ENCODE measurements around the gene GTF3C4.

GTF3C4 gene

GRCh38 chr9:132730054-132731033 lies 60.1 kb downstream of the GTF3C4 start:
- Histone ChIP-seq H3K4me1 (ENCODE audit: control insufficient read depth, insufficient read depth, low read length, poor library complexity, severe bottlenecking) (no peaks in the 10 kb centered on the region), H3K36me3 (ENCODE audit: control insufficient read depth, insufficient read depth, low read length) (no peaks in the 10 kb centered on the region), H3K4me3 (ENCODE audit: extremely low read depth, insufficient read depth, low read length, poor library complexity, severe bottlenecking) (no peak overlapping the region), H3K27ac (ENCODE audit: low read depth, low read length, severe bottlenecking) (no peak overlapping the region), H3K9me3 (ENCODE audit: control insufficient read depth, low read length) (no peaks in the 10 kb centered on the region)
- WGBS, 2 experiments (ENCODE audit: insufficient coverage in 2 of 2): 86 to 94% methylated on average over 10 to 16 of the region's 16 CpGs

GRCh38 chr9:132731230-132731629 lies 61.0 kb downstream of the GTF3C4 start:
- WGBS, 2 experiments (ENCODE audit: insufficient coverage in 2 of 2): 89 to 92% methylated on average over 3 of the region's 3 CpGs

GRCh38 chr9:132732326-132733259 lies 62.3 kb downstream of the GTF3C4 start:
- WGBS, 2 experiments (ENCODE audit: insufficient coverage in 2 of 2): 78 to 88% methylated on average over 13 to 14 of the region's 17 CpGs
- no peaks in the 10 kb centered on the region for H3K4me1 ChIP-seq (ENCODE audit: control insufficient read depth, insufficient read depth, low read length, poor library complexity, severe bottlenecking)
- H3K36me3 ChIP-seq (ENCODE audit: control insufficient read depth, insufficient read depth, low read length): no peaks in the 10 kb centered on the region
- no peak overlapping the region for H3K4me3 ChIP-seq (ENCODE audit: extremely low read depth, insufficient read depth, low read length, poor library complexity, severe bottlenecking)
- no peak overlapping the region for H3K27ac ChIP-seq (ENCODE audit: low read depth, low read length, severe bottlenecking)
- no peaks in the 10 kb centered on the region for H3K9me3 ChIP-seq (ENCODE audit: control insufficient read depth, low read length)

More at GRCh38 chr9:132731230-132731629, 61.0 kb downstream of the GTF3C4 start:
- no peak overlapping the region for H3K4me3 ChIP-seq (ENCODE audit: extremely low read depth, insufficient read depth, low read length, poor library complexity, severe bottlenecking)
- H3K4me1 ChIP-seq (ENCODE audit: control insufficient read depth, insufficient read depth, low read length, poor library complexity, severe bottlenecking): no peaks in the 10 kb centered on the region
- H3K36me3 ChIP-seq (ENCODE audit: control insufficient read depth, insufficient read depth, low read length): no peaks in the 10 kb centered on the region
- H3K27ac ChIP-seq (ENCODE audit: low read depth, low read length, severe bottlenecking): no peak overlapping the region
- H3K9me3 ChIP-seq (ENCODE audit: control insufficient read depth, low read length): no peaks in the 10 kb centered on the region

GRCh38 chr9:132733260-132733815 lies 63.1 kb downstream of the GTF3C4 start:
- Histone ChIP-seq H3K27ac (ENCODE audit: low read depth, low read length, severe bottlenecking) (no peak overlapping the region), H3K4me3 (ENCODE audit: extremely low read depth, insufficient read depth, low read length, poor library complexity, severe bottlenecking) (no peak overlapping the region), H3K4me1 (ENCODE audit: control insufficient read depth, insufficient read depth, low read length, poor library complexity, severe bottlenecking) (no peaks in the 10 kb centered on the region), H3K36me3 (ENCODE audit: control insufficient read depth, insufficient read depth, low read length) (no peaks in the 10 kb centered on the region), H3K9me3 (ENCODE audit: control insufficient read depth, low read length) (no peaks in the 10 kb centered on the region)
- 85 to 92% methylated on average over 22 of the region's 22 CpGs for WGBS, 2 experiments (ENCODE audit: insufficient coverage in 2 of 2)

GRCh38 chr9:132739710-132740310 lies 69.5 kb downstream of the GTF3C4 start:
- Histone ChIP-seq H3K36me3 (ENCODE audit: control insufficient read depth, insufficient read depth, low read length) (no peaks in the 10 kb centered on the region), H3K4me1 (ENCODE audit: control insufficient read depth, insufficient read depth, low read length, poor library complexity, severe bottlenecking) (peaks cover 12% of the 10 kb centered on the region), H3K9me3 (ENCODE audit: control insufficient read depth, low read length) (no peaks in the 10 kb centered on the region), H3K27ac (ENCODE audit: low read depth, low read length, severe bottlenecking) (no peak overlapping the region), H3K4me3 (ENCODE audit: extremely low read depth, insufficient read depth, low read length, poor library complexity, severe bottlenecking) (no peak overlapping the region)
- WGBS, 2 experiments (ENCODE audit: insufficient coverage in 2 of 2): 87 to 98% methylated on average over 5 to 8 of the region's 9 CpGs

GRCh38 chr9:132740526-132741309 lies 70.5 kb downstream of the GTF3C4 start:
- Histone ChIP-seq H3K4me3 (ENCODE audit: extremely low read depth, insufficient read depth, low read length, poor library complexity, severe bottlenecking) (no peak overlapping the region), H3K36me3 (ENCODE audit: control insufficient read depth, insufficient read depth, low read length) (no peaks in the 10 kb centered on the region), H3K4me1 (ENCODE audit: control insufficient read depth, insufficient read depth, low read length, poor library complexity, severe bottlenecking) (peaks cover 20% of the 10 kb centered on the region), H3K27ac (ENCODE audit: low read depth, low read length, severe bottlenecking) (no peak overlapping the region), H3K9me3 (ENCODE audit: control insufficient read depth, low read length) (no peaks in the 10 kb centered on the region)
- WGBS, 2 experiments (ENCODE audit: insufficient coverage in 2 of 2): 88 to 93% methylated on average over 14 to 15 of the region's 15 CpGs

GRCh38 chr9:132742821-132743311 lies 72.6 kb downstream of the GTF3C4 start:
- no peaks in the 10 kb centered on the region for H3K9me3 ChIP-seq (ENCODE audit: control insufficient read depth, low read length)
- WGBS, 2 experiments (ENCODE audit: insufficient coverage in 2 of 2): 20 to 29% methylated on average over 14 of the region's 17 CpGs
- H3K36me3 ChIP-seq (ENCODE audit: control insufficient read depth, insufficient read depth, low read length): no peaks in the 10 kb centered on the region
- no peak overlapping the region for H3K27ac ChIP-seq (ENCODE audit: low read depth, low read length, severe bottlenecking)
- no peak overlapping the region for H3K4me3 ChIP-seq (ENCODE audit: extremely low read depth, insufficient read depth, low read length, poor library complexity, severe bottlenecking)
- peaks cover 20% of the 10 kb centered on the region for H3K4me1 ChIP-seq (ENCODE audit: control insufficient read depth, insufficient read depth, low read length, poor library complexity, severe bottlenecking)

GRCh38 chr9:132743931-132744479 lies 73.7 kb downstream of the GTF3C4 start:
- Histone ChIP-seq H3K4me3 (ENCODE audit: extremely low read depth, insufficient read depth, low read length, poor library complexity, severe bottlenecking) (no peak overlapping the region), H3K27ac (ENCODE audit: low read depth, low read length, severe bottlenecking) (no peak overlapping the region), H3K4me1 (ENCODE audit: control insufficient read depth, insufficient read depth, low read length, poor library complexity, severe bottlenecking) (peaks cover 20% of the 10 kb centered on the region), H3K36me3 (ENCODE audit: control insufficient read depth, insufficient read depth, low read length) (no peaks in the 10 kb centered on the region), H3K9me3 (ENCODE audit: control insufficient read depth, low read length) (no peaks in the 10 kb centered on the region)
- WGBS, 2 experiments (ENCODE audit: insufficient coverage in 2 of 2): 14 to 27% methylated on average over 7 to 9 of the region's 13 CpGs

All from mesodermal cell (in vitro differentiated cells).